ENCODE measurements around the gene LAPTM4A. TPM values are rescaled to one million over a fixed set of nuclear protein-coding genes. Genes with fewer than 3 reads are reported as not detected.
A peak's percentile ranks its signal among the peaks of the same experiment; 100 is the strongest.

LAPTM4A gene
- total RNA-seq, 1 donor from 2014 or later, result 175 TPM

- no peak for DNase-seq (ENCODE audit: low spot score)
Observed at GRCh38 chr2:20021405-20022009, 29.9 kb downstream of the LAPTM4A start.

- DNase-seq (ENCODE audit: low spot score), result no peak
Observed at GRCh38 chr2:20019747-20020146, 31.7 kb downstream of the LAPTM4A start.

- no peak for DNase-seq (ENCODE audit: low spot score)
Observed at GRCh38 chr2:20018601-20019152, 32.8 kb downstream of the LAPTM4A start.

GRCh38 chr2:20016346-20016745 lies 35.1 kb downstream of the LAPTM4A start:
- no peak for DNase-seq (ENCODE audit: low spot score)

GRCh38 chr2:20015482-20016083 lies 35.8 kb downstream of the LAPTM4A start:
- DNase-seq (ENCODE audit: low spot score), result peak; percentile 56

GRCh38 chr2:20013126-20013849 lies 38.1 kb downstream of the LAPTM4A start:
- DNase-seq (ENCODE audit: low spot score), result peak; percentile 26

- peak; percentile 35 for DNase-seq (ENCODE audit: low spot score)
Observed at GRCh38 chr2:20012282-20013125, 38.9 kb downstream of the LAPTM4A start, which contains the start of gene MATN3. Gene MATN3, minus strand, starts transcription at chr2:20012668. Its CDS starts 37 bp downstream, at chr2:20012631.

GRCh38 chr2:20012032-20012281 lies 39.5 kb downstream of the LAPTM4A start:
- no peak for DNase-seq (ENCODE audit: low spot score)

- no peak for DNase-seq (ENCODE audit: low spot score)
Observed at GRCh38 chr2:20011276-20012031, 40.0 kb downstream of the LAPTM4A start.

- DNase-seq (ENCODE audit: low spot score), result no peak
Observed at GRCh38 chr2:20008703-20009102, 42.7 kb downstream of the LAPTM4A start.

- DNase-seq (ENCODE audit: low spot score), result no peak
Observed at GRCh38 chr2:20005891-20006470, 45.4 kb downstream of the LAPTM4A start.

- no peak for DNase-seq (ENCODE audit: low spot score)
Observed at GRCh38 chr2:20005067-20005627, 46.3 kb downstream of the LAPTM4A start.

- DNase-seq (ENCODE audit: low spot score), result no peak
Observed at GRCh38 chr2:20001361-20001863, 50.0 kb downstream of the LAPTM4A start.

GRCh38 chr2:19993731-19994130 lies 57.7 kb downstream of the LAPTM4A start:
- DNase-seq (ENCODE audit: low spot score), result no peak

- no peak for DNase-seq (ENCODE audit: low spot score)
Observed at GRCh38 chr2:19991895-19992294, 59.5 kb downstream of the LAPTM4A start.

- no peak for DNase-seq (ENCODE audit: low spot score)
Observed at GRCh38 chr2:19990416-19990728, 61.1 kb downstream of the LAPTM4A start.

- DNase-seq (ENCODE audit: low spot score), result peak; percentile 89
Observed at GRCh38 chr2:19989667-19990415, 61.6 kb downstream of the LAPTM4A start, which contains the start of gene WDR35. Gene WDR35, minus strand, starts transcription at chr2:19990105. Its CDS starts 90 bp downstream, at chr2:19990015.

- DNase-seq (ENCODE audit: low spot score), result no peak
Observed at GRCh38 chr2:19989342-19989666, 62.1 kb downstream of the LAPTM4A start.

- no peak for DNase-seq (ENCODE audit: low spot score)
Observed at GRCh38 chr2:19988600-19988999, 62.8 kb downstream of the LAPTM4A start.

GRCh38 chr2:19987936-19988335 lies 63.5 kb downstream of the LAPTM4A start:
- no peak for DNase-seq (ENCODE audit: low spot score)

All from umbilical cord (tissue), 2 donors.